T1000 (cell line): ENCODE measurements around the gene IL1RL2.

Source experiments
- DNase-seq: peaks from one replicate; lab custom pipeline; 2025; ENCODE audit warnings: mixed read lengths; lab: John Stamatoyannopoulos, UW

Gene IL1RL2

DNA sequence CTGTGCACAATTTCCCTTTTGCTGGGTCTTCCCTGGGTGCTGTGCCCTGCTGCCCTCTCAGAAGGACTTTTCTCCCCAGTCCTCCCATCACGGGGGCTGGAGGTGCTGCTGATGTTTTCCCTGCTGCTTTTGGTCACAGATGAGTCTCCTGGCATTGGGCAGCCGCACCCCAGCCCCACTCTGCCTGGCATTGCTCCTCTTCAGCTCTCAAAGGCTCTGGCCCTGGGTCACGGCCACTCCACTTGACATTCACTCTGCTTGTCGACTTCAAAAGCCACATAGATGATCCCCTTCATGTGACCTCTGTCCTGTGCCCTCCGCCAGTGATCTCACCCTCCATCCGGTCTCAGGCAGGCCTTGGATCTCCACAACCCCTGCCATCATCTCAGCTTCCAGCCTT, 81.0 kb downstream of the IL1RL2 start:
- DNase-seq: no peak

DNA sequence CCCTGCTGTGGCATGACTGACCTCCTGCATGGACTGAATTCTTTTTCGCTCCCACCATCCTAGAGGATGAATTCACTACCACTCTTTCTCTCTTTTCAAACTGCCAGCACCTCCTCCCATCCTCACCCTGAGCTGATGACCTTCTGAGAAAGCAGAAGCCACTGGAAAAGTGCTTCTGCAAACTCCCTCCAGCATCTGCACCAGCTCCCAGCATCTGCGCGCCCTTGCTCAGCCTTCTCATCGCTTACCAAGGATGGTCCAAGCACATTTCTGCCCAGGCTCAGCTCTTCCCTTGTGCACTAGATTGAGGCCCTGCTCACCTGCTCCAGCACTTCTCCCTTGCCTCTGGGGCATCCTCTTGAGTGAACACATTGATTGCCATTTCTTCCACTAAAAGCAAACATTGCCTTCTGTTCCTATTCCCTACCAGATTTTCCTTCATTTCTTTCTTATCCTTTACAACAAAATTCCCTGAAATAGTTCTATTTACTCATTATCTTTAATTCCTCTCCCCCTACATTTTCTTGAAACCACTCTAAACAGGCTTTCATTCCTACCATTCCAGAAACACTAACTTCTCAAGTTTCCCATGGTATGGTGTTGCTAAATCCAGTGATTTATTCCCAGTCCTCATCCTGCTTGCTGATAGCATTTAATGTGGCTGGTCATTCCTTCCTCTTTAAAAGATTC, 81.8 kb downstream of the IL1RL2 start:
- DNase-seq: no peak

DNA sequence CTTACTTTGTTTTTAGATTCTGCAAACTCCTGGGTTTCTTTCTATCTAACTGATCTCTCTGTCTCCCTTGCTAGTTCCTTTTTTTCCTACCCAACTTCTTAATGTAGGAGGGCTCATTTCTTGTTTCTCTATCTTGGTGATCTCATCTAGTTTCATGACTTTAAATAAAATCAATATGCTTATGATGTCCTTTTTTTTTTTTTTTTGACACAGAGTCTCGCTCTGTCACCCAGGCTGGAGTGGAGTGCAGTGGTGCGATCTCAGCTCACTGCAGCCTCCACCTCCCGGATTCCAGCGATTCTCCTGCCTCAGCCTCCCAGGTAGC, 82.3 kb downstream of the IL1RL2 start:
- no peak for DNase-seq

GRCh38 chr2:102271844-102272243, 85.0 kb downstream of the IL1RL2 start:
- no peak for DNase-seq

DNA sequence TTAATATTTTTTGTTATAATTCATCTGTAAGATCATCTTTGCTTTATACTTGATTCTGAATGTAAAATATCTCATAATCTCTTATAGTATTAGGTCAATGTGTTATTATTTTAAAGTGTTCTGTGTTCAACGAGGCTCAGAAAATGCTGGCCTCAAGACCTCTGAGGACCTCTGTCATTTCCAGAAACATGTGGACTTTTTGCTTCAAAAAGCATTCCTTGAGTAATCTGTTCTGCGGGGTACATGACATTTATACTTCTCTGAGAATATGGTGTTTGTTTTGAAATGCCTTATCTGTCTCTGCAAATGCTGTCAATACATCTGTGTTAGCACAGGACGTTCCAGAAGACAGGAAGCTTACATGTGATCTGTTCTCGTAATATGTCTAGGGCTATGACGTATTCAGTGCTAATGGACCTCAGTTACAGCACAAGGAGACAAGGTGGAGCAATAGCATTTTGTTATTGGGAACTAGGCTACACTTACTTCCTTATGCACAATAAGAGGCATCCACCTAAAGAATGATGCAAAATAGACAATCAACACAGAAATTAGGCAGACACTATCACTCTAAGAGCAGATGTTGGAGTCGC, 86.9 kb downstream of the IL1RL2 start:
- DNase-seq: no peak

DNA sequence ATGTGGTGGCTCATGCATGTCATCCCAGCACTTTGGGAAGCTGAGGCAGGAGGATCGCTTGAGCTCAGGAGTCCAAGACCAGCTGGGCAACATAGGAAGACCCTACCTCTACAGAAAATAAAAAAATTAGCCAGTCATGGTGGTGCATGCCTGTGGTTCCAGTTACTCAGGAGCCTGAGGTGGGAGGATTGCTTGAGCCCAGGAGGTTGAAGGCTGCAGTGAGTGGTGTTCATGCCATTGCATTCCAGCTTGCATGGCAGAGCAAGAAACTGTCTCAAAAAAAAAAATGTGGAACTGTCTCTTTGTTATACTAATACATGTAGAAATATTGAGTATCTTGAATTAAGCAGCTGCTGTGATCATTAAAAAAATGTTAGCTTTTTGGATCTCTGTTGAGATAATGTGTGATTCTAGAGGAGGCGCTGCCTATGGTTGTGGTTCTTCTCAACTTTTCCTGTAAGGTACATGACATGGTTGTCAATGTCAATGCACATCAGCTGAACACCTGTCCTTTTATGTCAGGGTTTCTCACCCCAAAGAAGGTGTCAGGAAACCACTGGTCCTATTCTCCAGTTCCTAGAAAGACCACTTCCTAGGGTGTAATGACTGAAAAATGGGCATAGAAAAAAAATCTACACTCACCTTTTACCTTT, 89.9 kb downstream of the IL1RL2 start:
- DNase-seq: no peak

DNA sequence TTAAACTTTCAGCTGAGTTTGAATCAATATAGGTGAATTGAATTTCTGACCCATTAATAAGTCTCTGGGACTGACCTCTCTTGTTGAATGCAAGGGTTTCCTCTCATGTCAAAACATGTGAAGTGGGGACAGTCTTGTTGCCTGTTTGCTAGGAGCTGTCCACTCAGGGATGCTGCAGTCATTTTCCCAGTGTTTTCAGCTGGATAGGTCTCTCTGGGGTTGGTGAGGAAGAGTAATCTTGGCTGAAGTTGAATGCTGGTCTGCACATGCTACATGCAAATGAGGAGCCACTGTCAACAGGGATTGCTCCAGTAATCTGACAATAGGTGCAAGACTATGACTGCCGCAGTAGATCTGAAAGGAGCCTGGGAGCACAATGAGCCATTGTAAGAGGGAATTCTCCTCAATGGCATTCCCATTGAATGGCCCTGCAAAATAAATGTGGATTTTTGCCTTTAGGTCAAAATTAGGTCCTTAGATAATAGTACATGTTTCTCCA, 90.4 kb downstream of the IL1RL2 start:
- DNase-seq: no peak

- DNase-seq: no peak
Observed at GRCh38 chr2:102278720-102279390, 92.0 kb downstream of the IL1RL2 start.

- DNase-seq: no peak
Observed at GRCh38 chr2:102279391-102279735, 92.5 kb downstream of the IL1RL2 start.

DNA sequence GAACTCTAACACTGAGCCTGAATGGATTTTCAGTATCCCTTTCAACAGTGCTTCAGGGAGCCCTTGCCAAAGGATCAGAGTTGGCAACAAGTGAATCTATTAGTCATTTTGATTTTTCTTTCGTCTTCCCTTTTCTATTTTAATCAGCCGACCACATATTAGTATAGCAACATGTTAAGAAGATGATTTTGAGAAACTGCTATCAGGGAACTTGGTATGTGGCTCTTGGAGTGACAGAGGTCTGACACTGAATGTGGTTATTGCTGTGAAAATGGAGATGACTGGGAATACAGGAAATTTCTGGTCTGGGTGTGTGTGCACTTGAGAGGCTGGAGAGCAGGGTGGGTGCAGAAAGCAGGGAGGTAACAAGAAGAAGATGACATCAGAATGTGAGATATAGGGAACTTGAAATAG, 95.9 kb downstream of the IL1RL2 start:
- DNase-seq: no peak

GRCh38 chr2:102283996-102284395, 97.2 kb downstream of the IL1RL2 start:
- no peak for DNase-seq

DNA sequence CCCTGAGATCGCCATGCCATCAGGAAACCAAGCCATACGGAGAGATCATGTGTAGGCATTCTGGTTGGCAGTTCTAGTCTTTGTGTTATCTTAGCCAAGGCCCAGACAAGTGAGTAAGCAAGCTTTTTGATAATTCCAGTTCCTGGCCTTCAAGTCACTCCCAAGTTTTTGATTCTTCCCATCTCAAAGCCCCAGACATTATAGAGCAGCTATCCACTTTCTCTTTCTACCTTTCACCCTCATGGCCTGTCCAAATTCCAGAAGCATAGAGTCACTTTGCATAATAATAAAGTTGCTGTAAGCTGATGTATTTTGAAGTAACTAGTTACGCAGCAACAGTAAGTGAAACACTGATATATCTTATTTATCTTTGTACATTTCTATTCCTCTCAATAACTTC, 97.8 kb downstream of the IL1RL2 start:
- DNase-seq: no peak

DNA sequence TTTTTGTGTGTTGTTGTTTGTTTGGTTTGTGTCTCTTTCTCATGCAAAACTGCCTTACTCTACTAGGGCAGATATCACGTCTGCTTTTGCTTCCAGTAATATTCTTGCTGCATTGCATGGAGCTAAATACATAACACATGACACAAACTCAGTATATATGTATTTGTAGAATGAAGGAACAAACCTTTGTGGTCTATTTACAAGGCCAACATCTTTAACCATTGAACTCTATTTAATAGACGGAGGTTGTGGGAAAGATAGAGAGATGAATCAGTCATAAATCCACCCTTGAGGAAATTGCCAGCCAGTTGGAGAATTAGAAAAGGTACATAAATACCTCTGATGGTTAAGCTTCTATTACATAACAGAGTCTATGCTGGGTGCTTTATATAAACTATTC, 98.5 kb downstream of the IL1RL2 start:
- no peak for DNase-seq

DNA sequence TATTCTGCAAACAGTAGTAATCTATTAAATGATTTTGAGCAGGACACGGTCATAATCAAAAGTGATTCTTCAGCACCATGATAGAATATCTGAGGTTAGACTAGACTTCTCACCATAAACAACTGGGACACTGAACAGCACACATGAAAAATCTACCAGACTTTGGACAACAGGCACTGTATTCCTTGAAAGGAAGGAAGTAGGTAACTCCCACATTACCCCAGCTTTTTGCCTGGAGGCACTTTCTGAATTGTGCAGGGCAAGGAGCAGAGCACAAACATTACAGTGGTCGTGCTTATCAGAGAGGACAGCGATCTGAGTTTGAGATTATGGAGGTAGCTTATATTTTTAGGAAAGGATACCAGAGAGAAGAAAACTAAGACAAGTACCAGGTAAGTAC, 99.2 kb downstream of the IL1RL2 start:
- DNase-seq: no peak

DNA sequence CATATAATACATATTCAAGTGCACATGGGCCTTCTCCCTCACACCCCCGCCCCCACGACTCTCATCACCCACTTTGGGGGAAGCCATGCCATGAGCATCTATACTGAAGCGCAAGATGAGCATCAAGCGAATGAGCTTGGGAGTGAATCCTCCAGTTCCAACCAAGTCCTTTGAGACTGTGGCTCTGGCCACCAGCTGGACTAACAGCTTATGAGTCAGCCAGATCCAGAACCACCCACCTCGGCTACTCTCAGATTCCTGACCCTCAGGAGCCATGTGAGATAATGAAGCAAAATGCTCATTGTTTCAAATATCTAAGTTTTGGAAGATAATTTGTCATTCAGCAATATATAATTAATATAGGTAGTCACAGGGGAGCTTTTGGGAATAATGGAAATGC, 102.3 kb downstream of the IL1RL2 start:
- no peak for DNase-seq
